MG63 (cell line): ENCODE data around the gene DNAH1. TPM values are rescaled to one million over a fixed set of nuclear protein-coding genes. Genes with fewer than 3 reads are reported as not detected.
"Not testable (repeated sequence)": the region's sequence is repeated elsewhere in the genome, so short reads cannot be mapped to it uniquely, and the experiment has no call there.

Source experiments
- DNase-seq: peaks from one replicate; pipeline ENCODE4 v3.0.0-alpha.2; 2020
- H3K27me3 ChIP-seq: fragments of 250-450 bp; sonication (Bioruptor Pico); 2 replicates; pipeline ENCODE4 v1.5.1; 2020; ENCODE audit warnings: mild to moderate bottlenecking, moderate library complexity
- H3K36me3 ChIP-seq: fragments of 250-450 bp; sonication (Bioruptor Pico); 2 replicates; pipeline ENCODE4 v1.5.1; 2020; ENCODE audit warnings: mild to moderate bottlenecking, moderate library complexity
- H3K4me3 ChIP-seq: fragments of 250-450 bp; sonication (Bioruptor Pico); 2 replicates; pipeline ENCODE4 v1.5.1; 2020; ENCODE audit warnings: mild to moderate bottlenecking, moderate library complexity
- H3K9me3 ChIP-seq: fragments of 250-450 bp; sonication (Bioruptor Pico); 2 replicates; pipeline ENCODE4 v1.5.1; 2020; ENCODE audit warnings: mild to moderate bottlenecking, moderate library complexity
- total RNA-seq: library from RNA; depleted of rRNA; stranded (reverse); fragments of >200 nt; shearing (Covaris generic); gene quantifications from 2 replicates; pipeline ENCODE4 v1.2.3, GENCODE V29; 2014; ENCODE audit warnings: low replicate concordance; rRNA removed

DNAH1 gene
- 0.49 and 1.2 TPM in 2 replicates for total RNA-seq

DNA sequence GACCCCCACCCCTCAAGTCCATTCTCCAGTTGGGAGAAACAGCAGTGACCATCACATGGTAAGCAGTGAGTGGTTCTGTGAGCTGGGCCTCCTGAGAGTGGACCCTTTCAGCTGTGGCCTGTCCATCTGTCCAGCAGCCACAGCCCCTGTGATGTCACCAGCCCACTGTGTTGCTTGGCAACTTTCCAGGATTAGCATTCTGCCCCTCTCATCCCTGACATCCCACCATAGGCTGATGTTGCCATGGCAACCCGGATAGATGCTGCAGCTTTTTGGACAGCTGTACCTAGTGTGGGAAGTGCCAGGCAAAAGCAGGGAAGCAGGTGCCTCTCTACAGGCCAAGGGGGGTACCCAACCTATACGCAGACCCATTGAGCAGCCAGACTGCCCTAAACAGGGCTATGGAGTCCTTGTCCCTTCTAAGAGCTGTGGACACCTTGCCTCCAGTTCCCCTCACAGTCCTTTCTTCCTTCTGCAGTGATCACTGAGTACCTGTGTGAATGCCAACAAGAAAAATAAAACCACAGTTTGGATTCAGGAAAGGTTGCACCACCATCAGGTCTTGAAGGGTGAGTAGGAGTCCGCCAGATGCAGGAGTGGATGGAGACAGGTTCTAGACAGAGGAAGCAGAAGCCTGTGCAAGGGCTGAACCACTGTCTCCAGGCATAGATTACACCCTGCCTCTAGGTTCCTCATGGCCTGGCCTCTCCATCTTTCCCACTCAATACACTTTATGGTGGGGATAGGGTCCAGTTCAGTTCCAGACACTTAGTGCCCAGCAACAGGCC lies at the start of gene DNAH1:
Gene DNAH1 (plus strand): TSS at position 343 of the 788 bp plus-strand sequence. CDS start 6,124 bp downstream, outside the sequence.
- Histone ChIP-seq H3K36me3 (no peaks in the 10 kb centered on the region), H3K9me3 (no peaks in the 10 kb centered on the region), H3K4me3 (no peak within 1 kb of the TSS), H3K27me3 (no peaks in the 10 kb centered on the region)
- DNase-seq = no peak

DNA sequence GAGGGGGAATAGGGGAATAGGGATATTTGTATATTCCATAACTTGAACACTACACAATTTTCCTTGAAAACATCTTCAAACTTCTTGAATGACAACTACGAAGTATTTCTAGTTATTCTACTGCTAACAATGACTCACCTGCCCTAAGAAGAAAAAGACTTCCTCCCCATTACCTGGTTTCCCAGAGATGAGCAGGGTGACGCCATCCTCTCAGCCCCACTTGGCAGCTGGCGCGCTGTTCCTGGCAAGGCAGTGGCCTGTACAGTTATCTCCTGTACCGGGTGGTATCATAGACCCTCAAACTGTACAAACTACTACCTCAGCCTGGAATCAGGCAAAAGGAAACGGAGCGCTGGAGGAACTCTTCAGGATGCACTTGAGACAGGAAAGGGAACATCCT lies 48.1 kb upstream of the DNAH1 start:
- Histone ChIP-seq H3K9me3 (no peaks in the 10 kb centered on the region), H3K36me3 (peaks cover 60% of the 10 kb centered on the region), H3K27me3 (no peaks in the 10 kb centered on the region), H3K4me3 (no peak overlapping the region)
- no peak for DNase-seq

DNA sequence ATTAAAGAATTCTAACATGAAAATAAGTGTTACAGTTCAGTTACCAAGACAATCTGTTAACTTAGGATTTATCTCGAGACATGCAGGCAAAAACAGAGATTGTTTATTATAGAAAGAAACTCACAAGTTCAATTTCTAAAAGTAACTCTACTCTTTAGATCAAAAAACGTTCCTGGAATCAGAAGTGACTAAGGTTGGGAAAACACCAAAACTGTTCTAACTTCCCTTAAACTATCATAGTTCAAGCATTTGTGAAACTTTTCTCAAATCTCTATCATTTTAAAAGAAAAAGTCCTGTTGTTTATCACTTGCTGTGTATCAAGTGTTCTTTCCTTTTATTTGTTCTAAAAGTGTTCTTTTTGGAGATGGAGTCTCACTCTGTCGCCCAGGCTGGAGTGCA lies 46.3 kb upstream of the DNAH1 start:
- no peak overlapping the region for H3K4me3 ChIP-seq
- H3K27me3 ChIP-seq = no peaks in the 10 kb centered on the region
- DNase-seq = no peak
- H3K9me3 ChIP-seq = no peaks in the 10 kb centered on the region
- peaks cover 60% of the 10 kb centered on the region for H3K36me3 ChIP-seq

DNA sequence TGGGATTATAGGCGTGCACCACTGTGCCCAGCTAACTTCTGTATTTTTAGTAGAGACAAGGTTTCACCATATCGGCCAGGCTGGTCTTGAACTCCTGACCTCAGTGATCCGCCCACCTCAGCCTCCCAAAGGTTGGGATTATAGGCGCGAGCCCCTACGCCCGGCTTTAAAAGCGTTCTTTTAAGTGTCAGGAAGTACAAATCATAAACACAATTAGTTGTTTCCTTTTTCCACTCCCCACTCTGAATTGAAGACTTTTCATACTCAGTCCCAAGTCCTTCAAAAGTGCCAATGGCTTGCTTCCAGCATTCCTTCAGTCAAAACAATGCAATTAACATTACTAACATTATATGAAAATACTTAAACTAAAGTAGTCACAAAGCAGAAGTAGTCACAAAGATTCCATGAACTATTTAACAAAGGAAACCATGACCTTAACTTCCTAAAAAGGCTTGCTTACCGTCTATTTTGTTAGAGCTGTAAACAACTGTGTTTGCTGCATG lies 45.8 kb upstream of the DNAH1 start:
- Histone ChIP-seq H3K36me3 (peaks cover 60% of the 10 kb centered on the region), H3K4me3 (no peak overlapping the region), H3K9me3 (no peaks in the 10 kb centered on the region), H3K27me3 (no peaks in the 10 kb centered on the region)
- no peak for DNase-seq

DNA sequence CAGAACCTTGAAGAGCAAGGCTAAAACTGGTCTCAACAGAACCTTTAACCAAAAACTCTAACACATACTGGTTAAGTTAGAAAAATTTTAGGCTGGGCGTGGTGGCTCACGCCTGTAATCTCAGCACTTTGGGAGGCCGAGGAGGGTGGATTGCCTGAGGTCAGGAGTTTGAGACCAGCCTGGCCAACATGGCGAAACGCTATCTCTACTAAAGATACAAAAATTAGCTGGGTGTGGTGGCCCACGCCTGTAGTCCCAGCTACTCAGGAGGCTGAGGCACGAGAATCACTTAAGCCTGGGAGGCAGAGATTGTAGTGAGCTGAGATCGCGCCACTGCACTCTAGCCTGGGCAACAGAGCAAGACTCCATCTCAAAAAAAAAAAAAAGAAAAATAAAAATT lies 43.9 kb upstream of the DNAH1 start:
- not testable (repeated sequence) for DNase-seq, H3K27me3 ChIP-seq, H3K4me3 ChIP-seq, H3K9me3 ChIP-seq
- peaks cover 47% of the 10 kb centered on the region for H3K36me3 ChIP-seq

- Histone ChIP-seq H3K36me3 (peaks cover 41% of the 10 kb centered on the region), H3K9me3 (no peaks in the 10 kb centered on the region)
These were observed 43.3 kb upstream of the DNAH1 start for GRCh38 chr3:52272831-52273230.

GRCh38 chr3:52274781-52275180 lies 41.3 kb upstream of the DNAH1 start:
- not testable (repeated sequence) for H3K4me3 ChIP-seq, DNase-seq, H3K27me3 ChIP-seq, H3K9me3 ChIP-seq
- peaks cover 29% of the 10 kb centered on the region for H3K36me3 ChIP-seq

More at GRCh38 chr3:52272831-52273230, 43.3 kb upstream of the DNAH1 start:
- H3K4me3 ChIP-seq = no peak overlapping the region
- DNase-seq = no peak
- H3K27me3 ChIP-seq = no peaks in the 10 kb centered on the region

DNA sequence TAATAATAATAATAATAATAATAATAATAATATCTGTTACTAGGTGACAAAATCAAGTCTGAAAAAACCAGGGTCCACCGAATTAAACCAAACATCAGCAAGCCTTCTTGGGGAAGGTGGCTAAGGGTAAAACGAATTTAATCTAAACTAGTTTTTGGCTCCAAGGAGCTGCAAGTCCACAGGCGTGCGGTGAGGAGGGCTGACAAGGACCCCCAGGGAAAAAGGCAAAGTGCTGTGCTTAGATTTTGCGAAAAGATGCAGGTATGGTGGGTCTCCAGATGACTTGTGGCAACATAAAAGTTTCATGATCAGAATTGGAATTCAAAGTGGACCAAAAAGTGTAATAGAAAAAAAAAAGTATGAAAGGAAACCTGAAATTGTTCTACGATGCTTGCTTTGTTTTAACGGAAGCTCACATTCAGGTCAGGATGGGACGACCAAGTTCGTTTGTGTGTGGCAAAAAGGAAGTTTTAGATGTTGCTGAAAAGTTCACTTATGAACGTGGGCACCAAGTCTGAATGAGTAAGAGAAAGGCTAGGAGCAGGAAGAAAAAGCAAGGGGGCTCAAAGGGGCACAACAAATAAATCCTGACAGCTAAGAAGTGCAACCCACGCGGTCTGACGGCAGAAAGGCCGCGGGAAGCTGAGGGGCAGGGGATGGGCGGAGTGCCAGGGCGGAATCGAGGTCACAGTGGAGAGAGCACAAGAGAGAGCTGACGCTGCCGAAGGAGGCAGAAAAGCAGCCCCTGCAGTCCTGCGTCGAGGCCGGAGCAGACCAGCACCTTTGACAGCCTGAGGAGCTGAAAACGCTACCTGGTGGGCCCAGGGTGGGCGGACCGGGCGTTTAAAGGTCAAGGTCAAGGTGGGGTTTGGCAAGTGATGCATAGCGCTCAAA lies 38.8 kb upstream of the DNAH1 start:
- Histone ChIP-seq H3K27me3 (no peaks in the 10 kb centered on the region), H3K9me3 (no peaks in the 10 kb centered on the region), H3K4me3 (peak overlapping the region; percentile 83), H3K36me3 (peaks cover 17% of the 10 kb centered on the region)
- DNase-seq = peak; percentile 79

DNA sequence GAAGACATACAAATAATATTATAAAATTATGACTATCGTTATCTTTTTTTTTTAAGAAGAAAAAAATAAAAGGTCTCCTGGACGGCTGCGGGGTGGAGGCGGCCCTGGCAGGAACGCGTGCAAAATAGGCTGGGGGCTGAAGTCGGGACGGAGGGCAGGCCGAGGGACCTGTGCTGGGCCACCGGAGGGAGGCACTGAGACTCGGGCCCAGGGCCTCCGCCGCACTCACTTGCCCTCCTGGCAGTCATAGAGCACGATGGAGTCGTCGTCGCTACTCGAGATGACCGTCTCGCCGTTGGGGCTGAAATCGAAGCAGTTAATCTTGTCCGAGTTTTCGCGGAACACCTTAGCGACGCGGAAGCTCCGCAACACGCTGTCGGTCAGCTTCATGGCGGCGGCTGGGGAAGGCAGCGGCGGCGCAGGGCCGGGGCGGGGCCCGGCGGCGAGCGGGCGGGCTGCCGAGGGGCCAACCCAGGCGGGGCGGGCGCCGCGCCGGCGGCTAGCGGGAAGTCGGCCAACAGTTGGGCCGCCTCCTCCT lies 38.1 kb upstream of the DNAH1 start:
- peak overlapping the region; percentile 83 for H3K4me3 ChIP-seq
- DNase-seq = peak; percentile 34
- no peaks in the 10 kb centered on the region for H3K9me3 ChIP-seq
- no peaks in the 10 kb centered on the region for H3K27me3 ChIP-seq
- peaks cover 12% of the 10 kb centered on the region for H3K36me3 ChIP-seq

- peak; percentile 95 for DNase-seq
These were observed 37.5 kb upstream of the DNAH1 start, which contains the start of gene WDR82 for GRCh38 chr3:52278510-52279069. Gene WDR82 (minus strand): TSS chr3:52278649. CDS start chr3:52278361, 288 bp downstream.

DNA sequence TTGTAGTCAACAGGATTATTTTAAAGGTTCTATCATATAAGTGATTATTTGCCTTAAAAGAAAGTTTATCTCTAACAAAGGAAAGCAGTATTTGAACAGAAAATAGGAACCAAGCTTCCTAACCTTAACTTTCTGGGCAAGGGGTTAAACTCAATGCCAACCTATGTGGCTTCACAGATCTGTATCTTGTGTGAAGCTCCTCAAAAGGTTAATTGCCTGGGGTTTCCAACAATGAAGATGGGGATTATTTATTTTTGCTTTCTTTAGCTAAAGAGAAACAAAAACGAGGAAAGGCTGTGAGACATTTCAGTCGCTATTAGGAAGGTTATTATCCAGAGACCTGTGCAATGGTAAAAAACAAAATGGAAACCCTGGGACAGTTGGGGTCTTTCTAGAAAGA lies 36.5 kb upstream of the DNAH1 start:
- H3K4me3 ChIP-seq = peak overlapping the region; percentile 83
- H3K27me3 ChIP-seq = no peaks in the 10 kb centered on the region
- DNase-seq = no peak
- peaks cover under 1% of the 10 kb centered on the region for H3K36me3 ChIP-seq
- H3K9me3 ChIP-seq = no peaks in the 10 kb centered on the region

More at GRCh38 chr3:52278510-52279069, 37.5 kb upstream of the DNAH1 start, which contains the start of gene WDR82:
- H3K36me3 ChIP-seq = peaks cover 9% of the 10 kb centered on the region
- H3K4me3 ChIP-seq = peak within 1 kb of the TSS; percentile 83
- no peaks in the 10 kb centered on the region for H3K27me3 ChIP-seq
- no peaks in the 10 kb centered on the region for H3K9me3 ChIP-seq

- no peaks in the 10 kb centered on the region; the same call in 1 of the 2 replicates for H3K36me3 ChIP-seq
- DNase-seq = no peak
- no peaks in the 10 kb centered on the region for H3K9me3 ChIP-seq
- H3K4me3 ChIP-seq = peak overlapping the region; percentile 83
- no peaks in the 10 kb centered on the region for H3K27me3 ChIP-seq
These were observed 36.1 kb upstream of the DNAH1 start for GRCh38 chr3:52280050-52280461.

DNA sequence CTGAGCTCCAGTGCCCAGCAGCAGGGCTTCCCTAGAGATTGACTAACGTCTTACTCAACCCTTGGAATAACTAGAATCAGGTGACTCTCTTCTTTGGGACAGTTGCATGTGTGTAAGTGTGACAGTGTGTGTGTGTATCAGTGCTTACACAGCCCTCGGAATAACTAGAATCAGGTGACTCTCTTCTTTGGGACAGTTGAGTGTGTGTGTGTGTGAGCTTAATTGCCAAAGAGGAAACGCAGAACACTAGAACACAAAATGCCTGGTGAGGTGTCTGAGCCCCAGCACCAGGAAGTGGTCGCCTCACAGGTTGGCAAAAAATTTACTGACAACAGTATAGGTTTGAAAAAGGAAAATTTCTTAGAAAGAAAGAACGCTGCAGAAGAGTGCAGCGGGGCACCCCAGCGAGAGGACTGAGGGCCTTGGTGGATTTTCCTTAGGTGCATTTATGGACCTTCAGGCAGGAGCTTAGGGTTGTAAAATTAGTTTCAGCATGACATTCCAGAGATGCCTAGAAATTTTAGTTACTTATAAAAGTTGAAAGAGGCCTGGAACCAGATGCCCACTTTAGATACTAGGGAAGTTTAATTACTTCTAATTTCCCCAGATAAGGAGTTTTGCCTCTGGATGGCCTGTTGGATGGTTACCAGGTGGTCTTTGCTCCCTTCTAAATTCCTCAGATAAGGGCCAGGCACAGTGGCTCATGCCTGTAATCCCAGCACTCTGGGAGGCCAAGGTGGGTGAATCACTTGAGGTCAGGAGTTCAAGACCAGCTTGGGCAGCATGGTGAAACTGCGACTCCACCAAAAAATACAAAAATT lies 33.9 kb upstream of the DNAH1 start:
- no peaks in the 10 kb centered on the region for H3K9me3 ChIP-seq
- H3K36me3 ChIP-seq = no peaks in the 10 kb centered on the region
- H3K4me3 ChIP-seq = no peak overlapping the region
- peak; percentile 43 for DNase-seq
- no peaks in the 10 kb centered on the region for H3K27me3 ChIP-seq

DNA sequence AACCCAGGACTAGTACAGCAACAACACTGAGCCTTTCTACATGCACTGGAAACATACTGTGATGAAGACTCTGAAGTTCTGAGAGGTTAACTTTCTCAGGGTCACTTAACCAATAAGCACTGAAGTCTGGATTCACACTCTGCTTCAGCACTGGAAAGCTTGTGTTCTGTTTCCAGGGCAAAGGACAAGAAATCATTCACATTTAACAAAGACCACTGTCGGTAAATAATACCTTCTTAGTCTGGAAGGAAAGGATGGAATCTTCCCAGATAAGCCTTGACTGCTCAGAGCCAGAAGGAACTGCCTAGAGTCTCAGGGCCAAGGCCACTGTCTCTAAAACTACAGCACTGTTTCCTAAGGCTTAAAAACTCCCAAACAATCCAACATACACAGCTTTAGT lies 32.8 kb upstream of the DNAH1 start:
- Histone ChIP-seq H3K27me3 (no peaks in the 10 kb centered on the region), H3K9me3 (no peaks in the 10 kb centered on the region), H3K36me3 (no peaks in the 10 kb centered on the region; the same call in 1 of the 2 replicates), H3K4me3 (no peak overlapping the region)
- DNase-seq = no peak

DNA sequence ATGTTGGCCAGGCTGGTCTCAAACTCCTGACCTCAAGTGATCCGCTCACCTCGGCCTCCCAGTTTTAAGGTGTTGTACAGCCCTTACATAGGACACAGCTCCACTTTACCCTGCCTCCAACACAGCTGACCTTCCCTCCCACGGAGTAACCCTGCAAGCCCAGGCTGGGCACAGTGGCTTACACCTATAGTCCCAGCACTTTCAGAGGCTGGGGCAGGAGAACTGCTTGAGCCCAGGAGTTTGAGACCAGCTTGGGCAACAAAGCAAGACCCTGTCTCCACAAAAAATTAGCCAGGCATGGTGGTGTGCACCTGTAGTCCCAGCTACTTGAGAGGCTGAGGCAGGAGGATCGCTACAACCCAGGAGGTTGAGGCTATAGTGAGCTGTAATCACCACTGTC lies 32.1 kb upstream of the DNAH1 start:
- H3K9me3 ChIP-seq, H3K4me3 ChIP-seq, H3K27me3 ChIP-seq, DNase-seq, H3K36me3 ChIP-seq: not testable (repeated sequence)

DNA sequence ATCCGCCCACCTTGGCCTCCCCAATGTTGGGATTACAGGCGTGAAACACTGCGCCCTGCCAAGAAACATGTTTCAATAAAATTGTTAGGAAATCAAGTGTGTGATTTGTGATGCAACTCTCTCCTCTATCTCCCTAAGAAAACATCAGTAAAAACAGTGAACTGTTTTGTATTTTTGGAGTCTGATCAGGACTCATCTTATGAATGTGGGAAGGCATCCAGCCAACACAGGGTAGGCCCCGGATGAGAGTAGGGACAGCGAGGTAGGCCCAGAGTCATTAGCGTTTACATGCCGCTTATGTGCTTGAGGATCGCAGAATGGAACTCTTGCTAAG lies 29.4 kb upstream of the DNAH1 start:
- no peak for DNase-seq
- H3K36me3 ChIP-seq = no peaks in the 10 kb centered on the region; the same call in 1 of the 2 replicates

More for the DNA sequence above, 29.4 kb upstream of the DNAH1 start:
- peak overlapping the region; percentile 98 for H3K4me3 ChIP-seq
- H3K9me3 ChIP-seq = no peaks in the 10 kb centered on the region
- H3K27me3 ChIP-seq = no peaks in the 10 kb centered on the region
